HEK293 (cell line): Measurements from ENCODE around the gene GTF3C1.

ENCODE experiments used
- ZNF274 ChIP-seq, 2 experiments: fragments of 200-500 bp in 1 of 2; fragments of 450-650 bp in 1 of 2; sonication (Bioruptor generic) in 1 of 2; formaldehyde crosslinking in 1 of 2; IDR thresholded peaks; 2 replicates each; pipeline versions ENCODE4 v1.5.1 to v1.6.1; 2014 to 2016; ENCODE audit warnings: borderline replicate concordance in 1 of 2, inconsistent platforms in 1 of 2, low read length in 1 of 2, missing biosample characterization in 1 of 2, missing genetic modification characterization in 1 of 2
- ZNF544 ChIP-seq: fragments of 450-650 bp; formaldehyde crosslinking; IDR thresholded peaks from 2 replicates; pipeline ENCODE4 v1.5.0; 2017; ENCODE audit warnings: missing biosample characterization, missing genetic modification characterization
- TF ChIP-seq, protein P1 (sequence below): fragments of 450-650 bp; formaldehyde crosslinking; conservative IDR thresholded peaks from 2 replicates; pipeline ENCODE4 v1.5.1; 2016; ENCODE audit warnings: low read depth, missing biosample characterization, missing genetic modification characterization

DNA sequence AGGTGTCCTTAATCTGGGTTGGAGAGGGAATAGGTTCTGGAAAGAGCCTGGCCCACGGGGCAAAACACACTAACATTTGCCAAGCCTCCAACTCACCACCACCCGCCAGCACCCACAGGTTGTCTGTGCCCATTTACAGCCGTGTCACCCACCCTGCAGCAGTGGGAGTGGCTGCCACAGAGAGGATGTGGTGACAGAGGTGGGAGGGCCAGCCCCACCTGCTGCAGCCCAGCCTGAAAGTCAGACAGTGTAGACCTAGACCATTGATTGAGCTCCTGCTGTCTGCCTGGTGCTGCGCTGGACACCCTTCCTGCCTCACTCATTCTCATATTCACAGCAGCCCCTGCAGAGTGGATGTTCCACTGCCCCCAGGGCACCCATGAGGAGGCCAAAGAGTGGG, 103.0 kb downstream of the GTF3C1 start:
- TF ChIP-seq ZNF544 (tag by site-specific recombination) (no peak), ZNF274 (IDR thresholded peaks at IDR 0.05; ENCODE audit: low read length) (no peak), ZNF274 (tag by site-specific recombination; IDR thresholded peaks at IDR 0.05; ENCODE audit: borderline replicate concordance) (no peak)
- TF ChIP-seq, protein P1, sequence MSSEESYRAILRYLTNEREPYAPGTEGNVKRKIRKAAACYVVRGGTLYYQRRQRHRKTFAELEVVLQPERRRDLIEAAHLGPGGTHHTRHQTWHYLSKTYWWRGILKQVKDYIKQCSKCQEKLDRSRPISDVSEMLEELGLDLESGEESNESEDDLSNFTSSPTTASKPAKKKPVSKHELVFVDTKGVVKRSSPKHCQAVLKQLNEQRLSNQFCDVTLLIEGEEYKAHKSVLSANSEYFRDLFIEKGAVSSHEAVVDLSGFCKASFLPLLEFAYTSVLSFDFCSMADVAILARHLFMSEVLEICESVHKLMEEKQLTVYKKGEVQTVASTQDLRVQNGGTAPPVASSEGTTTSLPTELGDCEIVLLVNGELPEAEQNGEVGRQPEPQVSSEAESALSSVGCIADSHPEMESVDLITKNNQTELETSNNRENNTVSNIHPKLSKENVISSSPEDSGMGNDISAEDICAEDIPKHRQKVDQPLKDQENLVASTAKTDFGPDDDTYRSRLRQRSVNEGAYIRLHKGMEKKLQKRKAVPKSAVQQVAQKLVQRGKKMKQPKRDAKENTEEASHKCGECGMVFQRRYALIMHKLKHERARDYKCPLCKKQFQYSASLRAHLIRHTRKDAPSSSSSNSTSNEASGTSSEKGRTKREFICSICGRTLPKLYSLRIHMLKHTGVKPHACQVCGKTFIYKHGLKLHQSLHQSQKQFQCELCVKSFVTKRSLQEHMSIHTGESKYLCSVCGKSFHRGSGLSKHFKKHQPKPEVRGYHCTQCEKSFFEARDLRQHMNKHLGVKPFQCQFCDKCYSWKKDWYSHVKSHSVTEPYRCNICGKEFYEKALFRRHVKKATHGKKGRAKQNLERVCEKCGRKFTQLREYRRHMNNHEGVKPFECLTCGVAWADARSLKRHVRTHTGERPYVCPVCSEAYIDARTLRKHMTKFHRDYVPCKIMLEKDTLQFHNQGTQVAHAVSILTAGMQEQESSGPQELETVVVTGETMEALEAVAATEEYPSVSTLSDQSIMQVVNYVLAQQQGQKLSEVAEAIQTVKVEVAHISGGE (tag by site-specific recombination): no peak
